GM06990 (cell line): ENCODE results near the gene GABBR2.
"Not testable (repeated sequence)": the region's sequence is repeated elsewhere in the genome, so short reads cannot be mapped to it uniquely, and the experiment has no call there.

Source experiments
- DNase-seq: peaks from one replicate; pipeline ENCODE4 v3.0.0-alpha.2; 2011; ENCODE audit not compliant: insufficient read length; ENCODE audit errors: extremely low read depth
- H3K27me3 ChIP-seq: replicated peaks from 2 replicates; pipeline ENCODE4 v1.6.0; 2011; ENCODE audit warnings: low read length; ENCODE audit not compliant: control insufficient read depth, insufficient read depth
- H3K36me3 ChIP-seq: 2 replicates; pipeline ENCODE4 v1.5.1; 2011; ENCODE audit warnings: low read length; ENCODE audit not compliant: control insufficient read depth, insufficient read depth
- H3K4me3 ChIP-seq: replicated peaks from 2 replicates; pipeline ENCODE4 v1.5.1; 2011; ENCODE audit warnings: low read depth, mild to moderate bottlenecking, control low read depth, low read length
- TF ChIP-seq, protein P1 (sequence below): IDR thresholded peaks from 2 replicates; pipeline ENCODE4 v1.5.1; 2011; ENCODE audit warnings: low read length, control low read depth, mild to moderate bottlenecking, inconsistent platforms; ENCODE audit not compliant: insufficient read depth, poor library complexity, severe bottlenecking

GABBR2 gene

DNA sequence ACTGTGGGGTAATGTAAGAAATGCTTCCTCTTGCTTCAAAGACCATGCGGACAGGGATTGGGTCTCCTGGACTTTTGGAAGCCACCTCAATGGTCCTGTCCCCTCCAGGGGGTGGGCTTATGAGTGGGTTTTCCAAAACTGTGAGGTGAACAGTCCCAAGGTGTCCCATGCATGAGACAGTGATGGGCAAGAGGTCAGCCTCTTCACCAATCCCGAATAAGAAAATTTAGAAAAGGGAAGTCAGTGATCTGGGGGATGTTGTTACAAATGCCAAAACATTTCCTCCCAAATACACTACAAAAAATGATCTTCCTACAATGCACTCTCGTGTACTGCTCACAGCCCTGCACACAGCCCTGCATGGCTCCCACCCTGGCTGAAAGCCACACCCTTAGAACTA is 237.6 kb downstream of the GABBR2 start:
- Histone ChIP-seq H3K27me3 (no peaks in the 10 kb centered on the region; the same call in none of the 2 replicates), H3K4me3 (no peak overlapping the region), H3K36me3 (no peaks in the 10 kb centered on the region)
- TF ChIP-seq, protein P1, sequence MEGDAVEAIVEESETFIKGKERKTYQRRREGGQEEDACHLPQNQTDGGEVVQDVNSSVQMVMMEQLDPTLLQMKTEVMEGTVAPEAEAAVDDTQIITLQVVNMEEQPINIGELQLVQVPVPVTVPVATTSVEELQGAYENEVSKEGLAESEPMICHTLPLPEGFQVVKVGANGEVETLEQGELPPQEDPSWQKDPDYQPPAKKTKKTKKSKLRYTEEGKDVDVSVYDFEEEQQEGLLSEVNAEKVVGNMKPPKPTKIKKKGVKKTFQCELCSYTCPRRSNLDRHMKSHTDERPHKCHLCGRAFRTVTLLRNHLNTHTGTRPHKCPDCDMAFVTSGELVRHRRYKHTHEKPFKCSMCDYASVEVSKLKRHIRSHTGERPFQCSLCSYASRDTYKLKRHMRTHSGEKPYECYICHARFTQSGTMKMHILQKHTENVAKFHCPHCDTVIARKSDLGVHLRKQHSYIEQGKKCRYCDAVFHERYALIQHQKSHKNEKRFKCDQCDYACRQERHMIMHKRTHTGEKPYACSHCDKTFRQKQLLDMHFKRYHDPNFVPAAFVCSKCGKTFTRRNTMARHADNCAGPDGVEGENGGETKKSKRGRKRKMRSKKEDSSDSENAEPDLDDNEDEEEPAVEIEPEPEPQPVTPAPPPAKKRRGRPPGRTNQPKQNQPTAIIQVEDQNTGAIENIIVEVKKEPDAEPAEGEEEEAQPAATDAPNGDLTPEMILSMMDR = no peak
- no peak for DNase-seq

DNA sequence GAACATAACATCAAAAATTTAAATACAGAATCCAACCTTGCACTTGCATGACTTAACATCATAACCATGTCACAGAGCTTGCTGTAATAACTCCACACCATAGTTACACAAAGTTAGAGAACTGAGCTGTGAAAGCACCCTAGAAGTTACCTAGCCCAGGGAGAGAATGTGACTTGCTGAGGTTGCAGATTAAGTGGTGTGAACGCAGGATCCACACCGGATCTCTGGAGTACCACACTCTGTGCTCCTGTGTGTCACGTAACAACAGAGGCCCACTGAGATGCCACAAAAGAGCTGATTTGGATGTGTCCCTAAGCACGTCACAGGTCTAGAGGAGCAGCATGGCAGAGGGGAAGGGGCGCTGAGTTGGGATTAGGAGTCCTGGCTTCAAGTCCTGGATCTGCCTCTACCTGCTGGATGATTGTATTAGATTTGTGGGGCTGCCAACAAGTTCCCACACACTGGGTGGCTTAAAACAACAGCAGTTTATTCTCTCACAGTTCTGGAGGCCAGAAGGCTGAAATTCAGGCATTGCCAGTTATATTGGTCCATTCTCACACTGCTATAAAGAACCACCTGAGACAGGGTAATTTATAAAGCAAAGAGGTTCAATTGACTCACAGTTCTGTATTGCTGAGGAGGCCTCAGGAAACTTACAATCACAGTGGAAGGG is 240.0 kb downstream of the GABBR2 start:
- TF ChIP-seq, protein P1 = no peak
- no peak for DNase-seq
- Histone ChIP-seq H3K4me3 (no peak overlapping the region), H3K27me3 (no peaks in the 10 kb centered on the region; the same call in none of the 2 replicates), H3K36me3 (no peaks in the 10 kb centered on the region)

DNA sequence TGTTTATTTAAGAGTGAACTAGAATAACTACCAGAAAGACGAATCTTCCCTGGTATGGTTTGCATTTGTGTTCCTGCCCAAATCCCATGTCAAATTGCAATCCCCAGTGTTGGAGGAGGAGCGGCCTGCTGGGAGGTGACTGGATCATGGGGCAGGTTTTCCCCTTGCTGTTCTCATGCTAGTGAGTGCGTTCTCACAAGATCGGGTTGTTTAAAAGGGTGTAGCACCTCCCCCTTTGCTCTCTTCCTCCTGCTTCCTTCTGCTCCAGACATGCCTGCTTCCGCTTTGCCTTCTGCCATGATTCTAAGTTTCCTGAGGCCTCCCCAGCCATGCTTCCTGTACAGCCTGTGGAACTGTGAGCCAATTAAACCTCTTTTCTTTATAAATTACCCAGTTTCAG is 242.9 kb downstream of the GABBR2 start:
- DNase-seq = no peak
- TF ChIP-seq, protein P1 = no peak
- no peaks in the 10 kb centered on the region for H3K36me3 ChIP-seq
- no peaks in the 10 kb centered on the region for H3K27me3 ChIP-seq
- H3K4me3 ChIP-seq = no peak overlapping the region

DNA sequence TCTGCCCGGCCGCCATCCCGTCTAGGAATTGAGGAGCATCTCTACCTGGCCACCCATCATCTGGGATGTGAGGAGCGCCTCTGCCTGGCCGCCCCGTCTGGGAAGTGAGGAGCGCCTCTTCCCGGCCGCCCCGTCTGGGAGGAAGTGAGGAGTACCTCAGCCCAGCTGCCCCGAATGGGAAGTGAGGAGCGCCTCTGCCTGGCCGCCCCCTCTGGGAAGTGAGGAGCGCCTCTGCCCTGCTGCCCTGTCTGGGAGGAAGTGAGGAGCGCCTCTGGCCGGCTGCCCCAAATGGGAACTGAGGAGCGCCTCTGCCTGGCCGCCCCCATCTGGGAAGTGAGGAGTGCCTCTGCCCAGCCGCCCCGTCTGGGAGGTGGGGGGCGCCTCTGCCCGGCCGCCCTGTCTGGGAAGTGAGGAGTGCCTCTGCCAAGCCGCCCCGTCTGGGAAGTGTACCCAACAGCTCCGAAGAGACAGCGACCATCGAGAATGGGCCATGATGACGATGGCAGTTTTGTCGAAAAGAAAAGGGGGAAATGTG is 244.5 kb downstream of the GABBR2 start:
- DNase-seq, H3K27me3 ChIP-seq, H3K36me3 ChIP-seq, H3K4me3 ChIP-seq: not testable (repeated sequence)

DNA sequence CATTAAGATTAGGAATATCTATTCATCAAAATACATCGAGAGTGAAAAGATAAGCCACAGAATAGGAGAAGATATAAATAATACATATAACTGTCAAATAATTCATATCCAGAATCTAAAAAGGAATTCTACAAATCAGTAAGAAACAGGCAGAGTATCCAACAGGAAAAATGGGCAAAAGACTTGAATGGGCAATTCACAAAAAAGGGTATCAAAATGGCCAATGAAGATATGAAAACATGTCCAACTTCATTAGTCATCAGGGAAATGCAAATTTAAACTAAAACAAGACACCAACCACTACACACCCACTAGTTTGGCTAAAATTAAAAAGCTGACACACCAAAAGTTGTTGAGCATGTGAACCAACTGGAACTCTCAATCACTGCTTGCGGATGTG is 246.4 kb downstream of the GABBR2 start:
- H3K27me3 ChIP-seq = no peaks in the 10 kb centered on the region; the same call in 1 of the 2 replicates
- no peaks in the 10 kb centered on the region for H3K36me3 ChIP-seq
- no peak for DNase-seq
- TF ChIP-seq, protein P1 = no peak
- H3K4me3 ChIP-seq = no peak overlapping the region

DNA sequence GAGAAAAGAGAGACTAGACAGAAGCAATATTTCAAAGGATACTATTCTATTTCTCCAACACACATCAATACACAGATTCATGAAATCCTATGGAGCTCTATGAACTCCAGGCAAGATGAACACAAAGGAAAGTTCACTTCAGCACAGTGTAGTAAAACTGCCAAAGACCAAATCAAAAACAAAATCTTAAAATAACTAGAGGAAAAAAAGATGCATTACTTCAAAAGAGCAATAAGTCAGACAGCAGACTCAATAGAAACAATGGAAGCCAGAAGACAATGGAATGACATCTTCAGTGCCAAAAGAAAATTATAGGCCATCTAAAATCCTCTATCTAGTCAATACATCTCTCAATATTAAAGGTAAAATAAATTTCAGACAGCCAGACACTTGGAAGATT is 248.0 kb downstream of the GABBR2 start:
- Histone ChIP-seq H3K36me3 (no peaks in the 10 kb centered on the region), H3K27me3 (no peaks in the 10 kb centered on the region; the same call in 1 of the 2 replicates), H3K4me3 (no peak overlapping the region)
- TF ChIP-seq, protein P1 = no peak
- DNase-seq = no peak
